Fibroblast of lung (primary cell): Measurements from ENCODE around the gene XPNPEP1.

Experiments used
- CTCF ChIP-seq, 2 donors: IDR thresholded peaks in 1 of 2; conservative IDR thresholded peaks in 1 of 2; 1 replicate in 1 of 2; 2 replicates in 1 of 2; pipeline ENCODE4 v1.5.1; 2011 to 2012; ENCODE audit warnings: low read length in 2 of 2, control low read depth in 1 of 2, inconsistent platforms in 1 of 2, low read depth in 1 of 2, mild to moderate bottlenecking in 1 of 2
- EZH2 ChIP-seq: IDR thresholded peaks from 2 replicates; pipeline ENCODE4 v1.5.1; 2012; ENCODE audit warnings: low read length, control low read depth, mild to moderate bottlenecking; ENCODE audit errors: missing control alignments

- no peak for TF ChIP-seq CTCF (conservative IDR thresholded peaks at IDR 0.05 in 1 of 2, IDR thresholded peaks at IDR 0.05 in 1 of 2; ENCODE audit: low read depth in 1 of 2, low read length in 2 of 2)
- TF ChIP-seq EZH2 = no peak
Measured at GRCh38 chr10:109851616-109852474, 71.5 kb downstream of the XPNPEP1 start.
